Thoracic aorta (tissue), 2 donors: ENCODE data around the gene NNMT. TPM values are rescaled to one million over a fixed set of nuclear protein-coding genes. Genes with fewer than 3 reads are reported as not detected.
A peak's percentile ranks its signal among the peaks of the same experiment; 100 is the strongest.

ENCODE experiments used
- ATAC-seq: fragments of 150-250 bp; one replicate; pipeline ENCODE4 v1.8.0; 2017; ENCODE audit warnings: low read depth; ENCODE audit not compliant: insufficient number of reproducible peaks, low FRiP score
- DNase-seq: peaks from one replicate; pipeline ENCODE4 v3.0.0-alpha.2; 2020; ENCODE audit warnings: low spot score
- H3K27ac ChIP-seq, 2 donors: fragments of 200-600 bp; sonication (generic); 1 replicate in 1 of 2; 2 replicates in 1 of 2; pipeline ENCODE4 v1.5.1; 2016; ENCODE audit warnings: mild to moderate bottlenecking in 2 of 2, moderate library complexity in 2 of 2
- H3K27me3 ChIP-seq: fragments of 200-600 bp; sonication (generic); replicated peaks from 2 replicates; pipeline ENCODE4 v1.6.0; 2016; ENCODE audit warnings: mild to moderate bottlenecking; ENCODE audit not compliant: insufficient read depth
- H3K36me3 ChIP-seq: fragments of 200-600 bp; sonication (generic); one replicate; pipeline ENCODE4 v1.5.1; 2016
- H3K4me1 ChIP-seq, 2 donors: fragments of 200-600 bp; sonication (generic); 1 replicate in 1 of 2; 2 replicates in 1 of 2; pipeline versions ENCODE4 v1.5.1 to v1.6.0; 2016; ENCODE audit warnings: low read depth in 2 of 2, mild to moderate bottlenecking in 1 of 2; ENCODE audit not compliant: control insufficient read depth in 1 of 2
- H3K4me3 ChIP-seq: fragments of 200-600 bp; sonication (generic); 2 replicates; pipeline ENCODE4 v1.5.1; 2016; ENCODE audit warnings: mild to moderate bottlenecking
- H3K9me3 ChIP-seq: fragments of 200-600 bp; sonication (generic); 2 replicates; pipeline ENCODE4 v1.5.1; 2016
- CTCF ChIP-seq: fragments of 200-600 bp; sonication (generic); IDR thresholded peaks from one replicate; pipeline ENCODE4 v1.5.1; 2019; ENCODE audit warnings: antibody characterized with exemption
- total RNA-seq, 2 donors: library from RNA; depleted of rRNA; stranded (reverse); fragments of >200 nt; gene quantifications; one replicate each; pipeline versions ENCODE4 v1.1.0 to v1.2.3, GENCODE V29; 2016

The NNMT gene
- total RNA-seq, 2 donors from 2014 or later, result 583 to 1,213 TPM

GRCh38 chr11:114301927-114302326 lies 5.7 kb downstream of the NNMT start:
- peak overlapping the region; percentile 81 for H3K4me3 ChIP-seq
- ATAC-seq (no peak), DNase-seq (no peak)
- H3K9me3 ChIP-seq, result peaks cover 9% of the 10 kb centered on the region
- H3K27me3 ChIP-seq, result no peaks in the 10 kb centered on the region
- no peak for TF ChIP-seq CTCF
- H3K36me3 ChIP-seq, result peaks cover 25% of the 10 kb centered on the region
- H3K27ac ChIP-seq, result peak overlapping the region in 1 of 2 donors; percentile 22
- H3K4me1 ChIP-seq, result peaks cover 15 to 30% of the 10 kb centered on the region in 2 donors

DNA sequence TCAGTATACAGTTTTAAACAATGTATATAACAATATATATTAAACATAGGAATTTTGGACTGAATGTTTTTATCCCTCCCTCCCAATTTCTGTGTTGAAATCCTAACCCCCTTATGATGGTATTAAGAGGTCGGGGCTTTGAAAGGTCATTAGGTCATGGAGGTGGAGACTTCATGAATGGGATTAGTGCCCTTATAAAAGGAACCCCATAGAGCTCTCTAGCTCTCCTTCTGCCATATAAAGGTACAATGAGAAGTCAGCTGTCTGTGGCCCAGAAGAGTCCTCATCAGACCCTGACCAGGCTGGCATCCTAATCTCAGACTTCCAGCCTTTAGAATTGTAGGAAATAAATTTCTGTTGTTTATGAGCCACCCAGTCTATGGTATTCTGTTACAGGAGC lies 6.5 kb downstream of the NNMT start:
- Histone ChIP-seq H3K4me1 (peaks cover 18 to 37% of the 10 kb centered on the region in 2 donors), H3K27ac (peak overlapping the region in 1 of 2 donors; percentile 64), H3K36me3 (peaks cover 25% of the 10 kb centered on the region), H3K9me3 (peaks cover 9% of the 10 kb centered on the region), H3K4me3 (peak overlapping the region; percentile 81), H3K27me3 (no peaks in the 10 kb centered on the region)
- ATAC-seq (no peak), DNase-seq (no peak)
- TF ChIP-seq CTCF, result no peak

GRCh38 chr11:114304065-114304464 lies 7.9 kb downstream of the NNMT start:
- H3K27me3 ChIP-seq, result no peaks in the 10 kb centered on the region
- peak overlapping the region; percentile 56 for H3K4me3 ChIP-seq
- H3K9me3 ChIP-seq, result peaks cover 9% of the 10 kb centered on the region
- H3K27ac ChIP-seq, result peak overlapping the region; percentile 49 to 64
- no peak for ATAC-seq
- peaks cover 16% of the 10 kb centered on the region for H3K36me3 ChIP-seq
- H3K4me1 ChIP-seq, result peaks cover 27 to 50% of the 10 kb centered on the region in 2 donors
- DNase-seq, result no peak
- TF ChIP-seq CTCF, result no peak

GRCh38 chr11:114304969-114305368 lies 8.8 kb downstream of the NNMT start:
- no peak for ATAC-seq
- TF ChIP-seq CTCF, result no peak
- H3K27ac ChIP-seq, result peak overlapping the region; percentile 49 to 64
- peaks cover 16% of the 10 kb centered on the region for H3K36me3 ChIP-seq
- H3K9me3 ChIP-seq, result peaks cover 9% of the 10 kb centered on the region
- DNase-seq, result no peak
- H3K4me3 ChIP-seq, result peak overlapping the region; percentile 56
- H3K4me1 ChIP-seq, result peaks cover 33 to 59% of the 10 kb centered on the region in 2 donors
- H3K27me3 ChIP-seq, result no peaks in the 10 kb centered on the region

- H3K4me3 ChIP-seq, result peak overlapping the region; percentile 63
- H3K4me1 ChIP-seq, result peaks cover 55 to 81% of the 10 kb centered on the region in 2 donors
- peaks cover 10% of the 10 kb centered on the region for H3K36me3 ChIP-seq
- peak overlapping the region; percentile 88 to 89 for H3K27ac ChIP-seq
- no peaks in the 10 kb centered on the region for H3K9me3 ChIP-seq
- DNase-seq (no peak), ATAC-seq (peak; percentile 77)
- H3K27me3 ChIP-seq, result no peaks in the 10 kb centered on the region
- TF ChIP-seq CTCF, result no peak
These were observed 11.5 kb downstream of the NNMT start for GRCh38 chr11:114307524-114308203.
